H1 (cell line): Measurements from ENCODE around the gene MUSTN1. TPM values are rescaled to one million over a fixed set of nuclear protein-coding genes. Genes with fewer than 3 reads are reported as not detected.

Source experiments
- CTCF ChIA-PET: fragments of 300-600 bp; sonication (Branson Sonifier 250); formaldehyde crosslinking; loops from one replicate; lab custom pipeline; 2021; ENCODE audit not compliant: partially characterized antibody; lab: Charles Lee
- POLR2A ChIA-PET: fragments of 300-600 bp; sonication (Branson Sonifier 250); formaldehyde crosslinking; loops from one replicate; lab custom pipeline; 2021; ENCODE audit warnings: inconsistent platforms; ENCODE audit not compliant: partially characterized antibody; lab: Charles Lee
- DNase-seq, 2 experiments: peaks; one replicate each; pipeline versions ENCODE4 v3.0.0 to v3.0.0-alpha.2; 2010 to 2022; ENCODE audit warnings: low spot score in 2 of 2, low read depth in 1 of 2, mixed read lengths in 1 of 2
- FAIRE-seq: peaks from 2 replicates; lab custom pipeline; 2011; peaks lifted over from hg19 to GRCh38; lab: Jason Lieb, UNC
- H2AFZ ChIP-seq: 2 replicates; pipeline ENCODE4 v1.8.1; 2012; ENCODE audit warnings: low read length, inconsistent platforms
- H2AK5ac ChIP-seq: 2 replicates; pipeline ENCODE4 v1.6.1; 2013; ENCODE audit warnings: low read depth, low read length
- H2BK120ac ChIP-seq: replicated peaks from 2 replicates; pipeline ENCODE3; 2013; ENCODE audit warnings: low read depth, low read length, inconsistent platforms
- H2BK12ac ChIP-seq: 2 replicates; pipeline ENCODE4 v1.6.1; 2013; ENCODE audit warnings: low read depth, low read length
- H2BK15ac ChIP-seq: 2 replicates; pipeline ENCODE4 v1.6.1; 2013; ENCODE audit warnings: low read length
- H2BK20ac ChIP-seq: 2 replicates; pipeline ENCODE4 v1.6.1; 2013; ENCODE audit warnings: low read length
- H2BK5ac ChIP-seq: 2 replicates; pipeline ENCODE4 v1.6.1; 2013; ENCODE audit warnings: low read depth, low read length
- H3K14ac ChIP-seq: 2 replicates; pipeline ENCODE4 v1.6.1; 2013; ENCODE audit warnings: inconsistent platforms; ENCODE audit not compliant: insufficient read length
- H3K18ac ChIP-seq: 2 replicates; pipeline ENCODE4 v1.6.1; 2013; ENCODE audit warnings: low read length; ENCODE audit errors: extremely low read depth
- H3K23ac ChIP-seq: 2 replicates; pipeline ENCODE4 v1.6.1; 2013; ENCODE audit warnings: inconsistent platforms; ENCODE audit not compliant: insufficient read length
- H3K23me2 ChIP-seq: 2 replicates; pipeline ENCODE4 v1.6.1; 2013; ENCODE audit warnings: low read depth, low read length
- H3K27ac ChIP-seq: 2 replicates; pipeline ENCODE4 v1.6.1; 2011; ENCODE audit warnings: low read depth, low read length, inconsistent platforms
- H3K27me3 ChIP-seq, 4 experiments: replicated peaks in 1 of 4; 1 replicate in 1 of 4; 2 replicates in 3 of 4; pipeline versions ENCODE4 v1.6.1 to v1.8.1; 2011 to 2013; ENCODE audit warnings: low read length in 3 of 4, mild to moderate bottlenecking in 3 of 4, inconsistent platforms in 2 of 4, mixed read lengths in 2 of 4, moderate library complexity in 1 of 4; ENCODE audit not compliant: control insufficient read depth in 3 of 4, insufficient read depth in 3 of 4; ENCODE audit errors: extremely low read depth in 1 of 4
- H3K36me3 ChIP-seq, 4 experiments: 2 replicates each; pipeline versions ENCODE4 v1.6.1 to v1.8.1; 2011 to 2013; ENCODE audit warnings: mild to moderate bottlenecking in 4 of 4, low read length in 3 of 4, moderate library complexity in 2 of 4, control low read depth in 1 of 4, inconsistent platforms in 1 of 4; ENCODE audit not compliant: insufficient read depth in 4 of 4, control insufficient read depth in 2 of 4
- H3K4ac ChIP-seq: replicated peaks from 2 replicates; pipeline ENCODE3; 2013; ENCODE audit warnings: low read length, low read depth, mixed read lengths, inconsistent platforms; ENCODE audit not compliant: insufficient read length
- H3K4me1 ChIP-seq, 4 experiments: replicated peaks in 1 of 4; 1 replicate in 1 of 4; 2 replicates in 3 of 4; pipeline versions ENCODE4 v1.6.1 to v1.8.1; 2011 to 2013; ENCODE audit warnings: low read length in 3 of 4, inconsistent platforms in 2 of 4, mixed read lengths in 1 of 4; ENCODE audit not compliant: insufficient read depth in 4 of 4, control insufficient read depth in 3 of 4
- H3K4me2 ChIP-seq, 2 experiments: 2 replicates each; pipeline versions ENCODE4 v1.6.1 to v1.8.1; 2011 to 2013; ENCODE audit warnings: low read depth in 2 of 2, low read length in 2 of 2, control low read depth in 1 of 2, inconsistent platforms in 1 of 2, mild to moderate bottlenecking in 1 of 2; ENCODE audit not compliant: insufficient read depth in 1 of 2
- H3K4me3 ChIP-seq, 4 experiments: fragments of 200-600, 300-600 bp in 1 of 4; sonication (generic), shearing (Covaris generic), sonication (Bioruptor Twin) in 1 of 4; 2 replicates each; pipeline versions ENCODE4 v1.5.1 to v1.8.1; 2011 to 2016; ENCODE audit warnings: low read length in 4 of 4, low read depth in 3 of 4, control low read depth in 2 of 4, inconsistent platforms in 2 of 4, mild to moderate bottlenecking in 2 of 4, mixed read lengths in 1 of 4, moderate library complexity in 1 of 4; ENCODE audit not compliant: insufficient read depth in 2 of 4; ENCODE audit errors: extremely low read depth in 1 of 4
- H3K56ac ChIP-seq: replicated peaks from 2 replicates; pipeline ENCODE3; 2013; ENCODE audit warnings: low read depth, mild to moderate bottlenecking, mixed read lengths, low read length, inconsistent platforms; ENCODE audit not compliant: insufficient read length
- H3K79me1 ChIP-seq: 2 replicates; pipeline ENCODE4 v1.6.1; 2013; ENCODE audit warnings: low read depth, low read length, control low read depth
- H3K79me2 ChIP-seq, 2 experiments: 2 replicates each; pipeline versions ENCODE4 v1.6.1 to v1.8.1; 2012 to 2013; ENCODE audit warnings: low read length in 2 of 2, mild to moderate bottlenecking in 2 of 2, inconsistent platforms in 1 of 2; ENCODE audit not compliant: insufficient read depth in 2 of 2, control insufficient read depth in 1 of 2
- H3K9ac ChIP-seq, 4 experiments: replicated peaks in 1 of 4; 1 replicate in 1 of 4; 2 replicates in 3 of 4; pipeline versions ENCODE4 v1.6.1 to v1.8.1; 2011 to 2013; ENCODE audit warnings: low read depth in 3 of 4, low read length in 3 of 4, control low read depth in 2 of 4, mild to moderate bottlenecking in 2 of 4, moderate library complexity in 2 of 4, inconsistent platforms in 1 of 4; ENCODE audit errors: extremely low read depth in 1 of 4
- H3K9me3 ChIP-seq, 2 experiments: 2 replicates each; pipeline versions ENCODE4 v1.6.1 to v1.8.1; 2012 to 2013; ENCODE audit warnings: mild to moderate bottlenecking in 2 of 2, moderate library complexity in 2 of 2, control low read depth in 1 of 2, inconsistent platforms in 1 of 2, low read depth in 1 of 2, low read length in 1 of 2, mixed read lengths in 1 of 2; ENCODE audit not compliant: insufficient read depth in 2 of 2
- H4K20me1 ChIP-seq, 2 experiments: replicated peaks in 1 of 2; 2 replicates each; pipeline versions ENCODE3 to v1.8.1; 2011 to 2013; ENCODE audit warnings: inconsistent platforms in 2 of 2, low read length in 2 of 2, mild to moderate bottlenecking in 1 of 2; ENCODE audit not compliant: insufficient read depth in 2 of 2, control insufficient read depth in 1 of 2
- H4K5ac ChIP-seq: 2 replicates; pipeline ENCODE4 v1.6.1; 2013; ENCODE audit warnings: low read length, low read depth, mixed read lengths, inconsistent platforms; ENCODE audit not compliant: insufficient read length
- H4K8ac ChIP-seq: 2 replicates; pipeline ENCODE4 v1.8.0; 2013; ENCODE audit warnings: mild to moderate bottlenecking, moderate library complexity, low read length, inconsistent platforms; ENCODE audit not compliant: insufficient read depth; ENCODE audit errors: extremely low read depth
- H4K91ac ChIP-seq: replicated peaks from 2 replicates; pipeline ENCODE3; 2013; ENCODE audit warnings: low read length, mixed read lengths, inconsistent platforms; ENCODE audit not compliant: insufficient read length
- CHD1 ChIP-seq: IDR thresholded peaks from 2 replicates; pipeline ENCODE4 v1.6.1; 2012; ENCODE audit warnings: low read depth, low read length, improper control_type of control experiment
- HDAC6 ChIP-seq: IDR thresholded peaks from one replicate; pipeline ENCODE4 v1.7.1; 2012; ENCODE audit warnings: low read depth, mild to moderate bottlenecking, inconsistent platforms, low read length, moderate library complexity
- NANOG ChIP-seq: IDR thresholded peaks from 2 replicates; pipeline ENCODE4 v1.6.1; 2011; ENCODE audit warnings: low read length, low read depth, mild to moderate bottlenecking, inconsistent platforms; ENCODE audit not compliant: insufficient read depth, poor library complexity, severe bottlenecking
- SP1 ChIP-seq: IDR thresholded peaks from 2 replicates; pipeline ENCODE4 v1.6.1; 2011; ENCODE audit warnings: low read depth, low read length
- WGBS, 2 experiments: shearing (Covaris generic) in 1 of 2; methylation state at CpG; one replicate each; pipeline versions ENCODE4 v1.1.6 to v1.1.7; 2013 to 2015; ENCODE audit warnings: low lambda C conversion rate in 2 of 2, mixed read lengths in 2 of 2, inconsistent platforms in 1 of 2, low coverage in 1 of 2, missing lambda C conversion rate in 1 of 2; ENCODE audit not compliant: insufficient replicate concordance in 2 of 2, insufficient coverage in 1 of 2, insufficient read length in 1 of 2; ENCODE audit errors: extremely low coverage in 1 of 2, missing lambda C conversion rate in 1 of 2; 5-methylcytosine and 5-hydroxymethylcytosine counted together
- polyA plus RNA-seq, 7 experiments: library from polyadenylated mRNA; depleted of rRNA in 3 of 7; stranded (reverse) in 5 of 7; unstranded in 2 of 7; fragments of >200 nt in 5 of 7; fragments of 200-250 nt in 2 of 7; gene quantifications; 1 replicate in 5 of 7; 2 replicates in 1 of 7; 4 replicates in 1 of 7; pipeline versions ENCODE4 v1.2.1 to v1.2.3, GENCODE V29; 2011 to 2013; ENCODE audit warnings: missing spikeins in 2 of 7, mixed read lengths in 2 of 7
- total RNA-seq: library from RNA; stranded (reverse); fragmentation: NEBNext Ultra II Directional; extraction: Animal tissue kit (Norgen Biotek cat#: 25700); gene quantifications from 2 replicates; pipeline ENCODE4 v1.2.1, GENCODE V29; 2021

The MUSTN1 gene
- total and polyA plus RNA-seq, 2 of the 8 experiments (the other 6 are each of a cell fraction or from before 2014, with no cell fraction given), result 1.1 to 2.4 TPM

GRCh38 chr3:52857864-52858263, 23.0 kb upstream of the MUSTN1 start:
- Histone ChIP-seq H3K18ac (no peak overlapping the region), H3K4ac (no peak overlapping the region), H2BK12ac (no peak overlapping the region), H3K23ac (no peak overlapping the region), H3K4me2 (no peak overlapping the region), H4K20me1 (peaks cover 0 to 6% of the 10 kb centered on the region in 2 experiments), H3K4me1 (no peaks in the 10 kb centered on the region), H2BK20ac (no peak overlapping the region), H3K79me2 (no peaks in the 10 kb centered on the region), H2BK120ac (no peak overlapping the region), H3K4me3 (no peak overlapping the region), H3K23me2 (no peaks in the 10 kb centered on the region), H3K27ac (no peak overlapping the region), H3K9me3 (no peaks in the 10 kb centered on the region), H3K36me3 (no peaks in the 10 kb centered on the region), H3K14ac (no peak overlapping the region), H2AFZ (no peak overlapping the region), H2BK15ac (no peak overlapping the region), H4K8ac (no peak overlapping the region), H3K56ac (no peak overlapping the region), H3K27me3 (no peaks in the 10 kb centered on the region), H2BK5ac (no peak overlapping the region), H3K79me1 (no peaks in the 10 kb centered on the region), H2AK5ac (no peak overlapping the region), H4K5ac (no peak overlapping the region), H4K91ac (no peak overlapping the region), H3K9ac (no peak overlapping the region)
- ChIA-PET POLR2A (no interaction called here), CTCF (interaction anchor here (0.9 to 2.2 kb wide), 4 partner anchors 9 to 77 kb away, joined by 3 to 6 read pairs (median 4); no protein-coding TSS in a partner anchor)
- TF ChIP-seq SP1 (no peak), NANOG (no peak), CHD1 (no peak), HDAC6 (no peak)
- FAIRE-seq (no peak), DNase-seq (no peak)
- WGBS, 2 experiments, result 89% methylated on average over 5 of the region's 5 CpGs; no CpG with 5 or more reads in 1 of the 2 experiments
